ENCODE results near the gene PRKN. TPM values are rescaled to one million over a fixed set of nuclear protein-coding genes. Genes with fewer than 3 reads are reported as not detected.

Gene PRKN
- total RNA-seq, 1 experiment from 2014 or later: 2.0 TPM

GRCh38 chr6:162292915-162293314 lies 434.7 kb downstream of the PRKN start:
- no peak overlapping the region for H3K4me2 ChIP-seq (ENCODE audit: insufficient read depth, insufficient read length, low read length)
- no peaks in the 10 kb centered on the region for H3K79me1 ChIP-seq (ENCODE audit: insufficient read depth, low read depth, low read length, poor library complexity, severe bottlenecking)
- TF ChIP-seq CTCF (conservative IDR thresholded peaks at IDR 0.05): no peak
- no peak overlapping the region for H3K14ac ChIP-seq (ENCODE audit: insufficient read depth, low read length)
- H3K4ac ChIP-seq (ENCODE audit: low read depth, low read length): no peak overlapping the region
- no peak overlapping the region for H2AFZ ChIP-seq (ENCODE audit: low read length)
- no peak overlapping the region for H3T11ph ChIP-seq (ENCODE audit: low read length)
- no peak overlapping the region for H3K4me3 Mint-ChIP-seq
- no peak overlapping the region for H4K5ac ChIP-seq (ENCODE audit: insufficient read length, low read depth, low read length)
- no peak overlapping the region for H4K91ac ChIP-seq (ENCODE audit: insufficient read length, low read depth, low read length)
- H2BK15ac ChIP-seq (ENCODE audit: low read depth, low read length): no peak overlapping the region
- H3K27ac Mint-ChIP-seq: no peak overlapping the region
- no peak overlapping the region for H2AK5ac ChIP-seq (ENCODE audit: insufficient read length, low read length)
- no peaks in the 10 kb centered on the region for H3K23me2 ChIP-seq (ENCODE audit: insufficient read length, low read depth, low read length, poor library complexity, severe bottlenecking)
- no peak overlapping the region for H3K23ac ChIP-seq (ENCODE audit: insufficient read length, low read depth, low read length)
- no peak overlapping the region for H2BK120ac ChIP-seq (ENCODE audit: low read depth, low read length, poor library complexity, severe bottlenecking)
- H3K9ac ChIP-seq (ENCODE audit: extremely low read depth, insufficient read length, low read length): no peak overlapping the region
- no peak overlapping the region for H3K18ac ChIP-seq (ENCODE audit: insufficient read length, low read depth, low read length)
- no peak overlapping the region for H2BK12ac ChIP-seq (ENCODE audit: insufficient read length, low read depth, low read length)
- no peaks in the 10 kb centered on the region for H3K9me3 ChIP-seq (ENCODE audit: control insufficient read depth, low read depth, low read length)
- H2BK5ac ChIP-seq (ENCODE audit: insufficient read length, low read length): no peak overlapping the region
- no CpG with 5 or more reads among the region's 2 CpGs for WGBS (ENCODE audit: extremely low coverage, insufficient read length, low lambda C conversion rate)
- no peaks in the 10 kb centered on the region for H3K4me1 Mint-ChIP-seq
- no peaks in the 10 kb centered on the region for H3K36me3 Mint-ChIP-seq (ENCODE audit: insufficient read depth in 1 of 3, low read depth in 3 of 3)
- H4K8ac ChIP-seq (replicated peaks; ENCODE audit: insufficient read length, low read depth, low read length): no peak overlapping the region
- H3K27ac ChIP-seq (ENCODE audit: insufficient read length, low read depth, low read length): no peak overlapping the region
- no peak for DNase-seq
- H3K79me2 ChIP-seq (ENCODE audit: insufficient read depth, low read length): no peaks in the 10 kb centered on the region
- no peaks in the 10 kb centered on the region for H3K27me3 ChIP-seq (ENCODE audit: insufficient read depth, low read length)
- H3K27me3 Mint-ChIP-seq (ENCODE audit: low read depth): no peaks in the 10 kb centered on the region
- no peak overlapping the region for H2BK20ac ChIP-seq (ENCODE audit: low read depth, low read length, poor library complexity, severe bottlenecking)
- no peaks in the 10 kb centered on the region for H4K20me1 ChIP-seq (ENCODE audit: control insufficient read depth, insufficient read depth, insufficient read length)
- peaks cover 0 to 2% of the 10 kb centered on the region in 2 experiments; a peak in 2 of 5 replicates for H3K9me3 Mint-ChIP-seq
- H3K4me1 ChIP-seq (ENCODE audit: insufficient read depth, low read length): no peaks in the 10 kb centered on the region
- no peak overlapping the region for H3K56ac ChIP-seq (ENCODE audit: insufficient read length, low read depth, low read length)
